Stomach (tissue), 4 donors: ENCODE results near the gene TMEM132D.

Experiments used
- EP300 ChIP-seq: sonication (generic); formaldehyde crosslinking; IDR thresholded peaks from one replicate; pipeline ENCODE4 v1.6.1; 2017; ENCODE audit warnings: antibody characterized with exemption
- POLR2A ChIP-seq, 4 donors: fragments of 450-650 bp; IDR thresholded peaks; one replicate each; pipeline ENCODE4 v1.6.1; 2016; ENCODE audit warnings: antibody characterized with exemption in 4 of 4, control low read depth in 2 of 4, mild to moderate bottlenecking in 1 of 4, moderate library complexity in 1 of 4
- POLR2AphosphoS5 ChIP-seq, 3 donors: sonication (generic); formaldehyde crosslinking; IDR thresholded peaks; one replicate each; pipeline ENCODE4 v1.6.1; 2016; ENCODE audit warnings: antibody characterized with exemption in 3 of 3
- TF ChIP-seq, protein P1 (sequence below), 7 experiments: fragments of 450-650 bp in 4 of 7; fragments of 200-600 bp in 3 of 7; sonication (generic) in 3 of 7; IDR thresholded peaks; one replicate each; pipeline ENCODE4 v1.5.1; 2016 to 2019; ENCODE audit warnings: antibody characterized with exemption in 7 of 7, control low read depth in 2 of 7, mild to moderate bottlenecking in 1 of 7

DNA sequence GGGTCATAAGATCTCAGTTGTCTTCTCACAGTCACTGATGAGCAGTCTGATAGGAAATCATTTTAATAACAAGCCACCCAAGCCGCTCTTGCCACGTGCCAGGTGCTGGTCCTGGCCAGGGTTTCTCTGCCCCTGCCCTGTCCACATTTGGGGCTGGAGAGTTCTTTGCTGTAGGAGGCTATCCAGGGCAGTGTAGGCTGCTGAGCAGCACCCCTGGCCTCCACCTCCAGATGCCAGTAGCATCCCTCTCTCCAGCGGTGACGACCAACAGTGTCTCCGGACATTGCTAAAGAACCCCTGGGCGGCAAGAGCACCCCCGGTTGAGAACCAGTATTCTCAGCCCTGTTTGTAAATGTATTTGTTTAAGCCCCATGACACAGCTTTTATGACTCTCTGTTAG is 806.9 kb downstream of the TMEM132D start:
- TF ChIP-seq, protein P1, sequence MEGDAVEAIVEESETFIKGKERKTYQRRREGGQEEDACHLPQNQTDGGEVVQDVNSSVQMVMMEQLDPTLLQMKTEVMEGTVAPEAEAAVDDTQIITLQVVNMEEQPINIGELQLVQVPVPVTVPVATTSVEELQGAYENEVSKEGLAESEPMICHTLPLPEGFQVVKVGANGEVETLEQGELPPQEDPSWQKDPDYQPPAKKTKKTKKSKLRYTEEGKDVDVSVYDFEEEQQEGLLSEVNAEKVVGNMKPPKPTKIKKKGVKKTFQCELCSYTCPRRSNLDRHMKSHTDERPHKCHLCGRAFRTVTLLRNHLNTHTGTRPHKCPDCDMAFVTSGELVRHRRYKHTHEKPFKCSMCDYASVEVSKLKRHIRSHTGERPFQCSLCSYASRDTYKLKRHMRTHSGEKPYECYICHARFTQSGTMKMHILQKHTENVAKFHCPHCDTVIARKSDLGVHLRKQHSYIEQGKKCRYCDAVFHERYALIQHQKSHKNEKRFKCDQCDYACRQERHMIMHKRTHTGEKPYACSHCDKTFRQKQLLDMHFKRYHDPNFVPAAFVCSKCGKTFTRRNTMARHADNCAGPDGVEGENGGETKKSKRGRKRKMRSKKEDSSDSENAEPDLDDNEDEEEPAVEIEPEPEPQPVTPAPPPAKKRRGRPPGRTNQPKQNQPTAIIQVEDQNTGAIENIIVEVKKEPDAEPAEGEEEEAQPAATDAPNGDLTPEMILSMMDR (IDR thresholded peaks at IDR 0.05) = no peak
- no peak for TF ChIP-seq POLR2A (IDR thresholded peaks at IDR 0.05)
- no peak for TF ChIP-seq POLR2AphosphoS5 (IDR thresholded peaks at IDR 0.05)
- TF ChIP-seq EP300 = no peak
